GM23338 (cell line): ENCODE results near the gene FILIP1L. TPM values are rescaled to one million over a fixed set of nuclear protein-coding genes. Genes with fewer than 3 reads are reported as not detected.

Experiments used
- ATAC-seq: fragments of 200-7000 bp; cut with Tn5 transposase; 3 replicates; pipeline ENCODE4 v1.9.1; 2020
- DNase-seq: peaks from one replicate; pipeline ENCODE4 v3.0.0-alpha.2; 2015; ENCODE audit warnings: low spot score
- H2AFZ ChIP-seq: fragments of 200-600 bp; sonication (generic); 2 replicates; pipeline ENCODE4 v1.8.0; 2016; ENCODE audit warnings: antibody characterized with exemption, mild to moderate bottlenecking, moderate library complexity
- H3F3A ChIP-seq: fragments of 200-600 bp; sonication (generic); replicated peaks from 2 replicates; pipeline ENCODE4 v1.8.0; 2017; ENCODE audit warnings: antibody characterized with exemption, mixed run types, low read depth
- H3K27ac ChIP-seq: fragments of 200-600 bp; sonication (generic); 2 replicates; pipeline ENCODE4 v1.6.1; 2016; ENCODE audit warnings: low read depth
- H3K27me3 ChIP-seq: fragments of 200-600 bp; sonication (generic); 2 replicates; pipeline ENCODE4 v1.8.0; 2016; ENCODE audit warnings: mild to moderate bottlenecking, mixed run types, moderate library complexity; ENCODE audit not compliant: insufficient read depth
- H3K36me3 ChIP-seq: fragments of 200-600 bp; sonication (generic); 2 replicates; pipeline ENCODE4 v1.8.0; 2016; ENCODE audit warnings: mild to moderate bottlenecking; ENCODE audit not compliant: insufficient read depth
- H3K4me1 ChIP-seq: fragments of 200-600 bp; sonication (generic); 2 replicates; pipeline ENCODE4 v1.8.0; 2016; ENCODE audit warnings: mild to moderate bottlenecking, moderate library complexity; ENCODE audit not compliant: insufficient read depth
- H3K4me2 ChIP-seq: fragments of 200-600 bp; sonication (generic); 2 replicates; pipeline ENCODE4 v1.7.1; 2017; ENCODE audit warnings: mixed run types
- H3K4me3 ChIP-seq: fragments of 200-600 bp; sonication (generic); 2 replicates; pipeline ENCODE4 v1.6.1; 2016; ENCODE audit warnings: mixed run types
- H3K79me2 ChIP-seq: fragments of 200-600 bp; sonication (generic); replicated peaks from 2 replicates; pipeline ENCODE4 v1.8.0; 2017; ENCODE audit warnings: mild to moderate bottlenecking; ENCODE audit not compliant: insufficient read depth
- H3K9me2 ChIP-seq: fragments of 200-600 bp; sonication (generic); 2 replicates; pipeline ENCODE4 v1.8.0; 2017; ENCODE audit not compliant: insufficient read depth
- H4K20me1 ChIP-seq: fragments of 200-600 bp; sonication (generic); replicated peaks from 2 replicates; pipeline ENCODE4 v1.8.0; 2017; ENCODE audit warnings: mild to moderate bottlenecking; ENCODE audit not compliant: insufficient read depth
- H3K27ac Mint-ChIP-seq: 2 replicates; pipeline ENCODE4 v1.8.0; 2020; ENCODE audit warnings: inconsistent platforms, mild to moderate bottlenecking, moderate library complexity, mixed read lengths
- H3K27me3 Mint-ChIP-seq: 3 replicates; pipeline ENCODE4 v1.8.0; 2022; ENCODE audit warnings: low read depth, mild to moderate bottlenecking, moderate library complexity, mixed read lengths, inconsistent platforms; ENCODE audit not compliant: insufficient read depth, poor library complexity
- H3K36me3 Mint-ChIP-seq: 3 replicates; pipeline ENCODE4 v1.8.0; 2021; ENCODE audit warnings: low read depth, mild to moderate bottlenecking, inconsistent platforms, moderate library complexity, mixed read lengths
- H3K4me1 Mint-ChIP-seq: 3 replicates; pipeline ENCODE4 v1.8.0; 2020; ENCODE audit warnings: mild to moderate bottlenecking, inconsistent platforms, mixed read lengths
- H3K4me3 Mint-ChIP-seq: 3 replicates; pipeline ENCODE4 v1.8.0; 2021; ENCODE audit warnings: moderate library complexity, mild to moderate bottlenecking, inconsistent platforms, mixed read lengths
- H3K9me3 Mint-ChIP-seq: 3 replicates; pipeline ENCODE4 v1.8.0; 2020; ENCODE audit warnings: moderate library complexity, mild to moderate bottlenecking, inconsistent platforms, mixed read lengths
- EZH2 ChIP-seq: fragments of 200-600 bp; sonication (generic); IDR thresholded peaks from one replicate; pipeline ENCODE4 v1.8.0; 2017; ENCODE audit warnings: antibody characterized with exemption, mild to moderate bottlenecking, low read depth; ENCODE audit not compliant: unreplicated experiment
- EZH2phosphoT487 ChIP-seq: fragments of 200-600 bp; sonication (generic); IDR thresholded peaks from one replicate; pipeline ENCODE4 v1.8.1; 2018; ENCODE audit warnings: antibody characterized with exemption; ENCODE audit not compliant: unreplicated experiment
- NANOG ChIP-seq: IDR thresholded peaks from 2 replicates; pipeline ENCODE4 v1.6.1; 2016; ENCODE audit warnings: antibody characterized with exemption, borderline replicate concordance
- ZNF114 ChIP-seq: fragments of 250-450 bp; sonication (Bioruptor Pico); IDR thresholded peaks from 2 replicates; pipeline ENCODE4 v1.5.0; 2020; ENCODE audit warnings: mild to moderate bottlenecking, moderate library complexity
- ZNF331 ChIP-seq: fragments of 250-450 bp; sonication (Bioruptor Pico); IDR thresholded peaks from 2 replicates; pipeline ENCODE4 v1.5.0; 2020; ENCODE audit warnings: low read depth, mild to moderate bottlenecking, moderate library complexity
- polyA plus RNA-seq: library from polyadenylated mRNA; unstranded; fragments of >200 nt; fragmentation: Nextera tagmentation; extraction: Ambion mirVana; gene quantifications from 2 replicates; pipeline ENCODE4 v1.2.1, GENCODE V29; 2016
- total RNA-seq: library from RNA; depleted of rRNA; stranded (reverse); fragments of >200 nt; shearing (Covaris generic); gene quantifications from 2 replicates; pipeline ENCODE4 v1.2.3, GENCODE V29; 2014
- TF ChIP-seq, protein P1 (sequence below): IDR thresholded peaks from 2 replicates; pipeline ENCODE4 v1.6.1; 2016; ENCODE audit warnings: antibody characterized with exemption
- TF ChIP-seq, protein P2 (sequence below): IDR thresholded peaks from one replicate; pipeline ENCODE4 v1.6.1; 2018; ENCODE audit warnings: antibody characterized with exemption; ENCODE audit not compliant: unreplicated experiment
- TF ChIP-seq, protein P3 (sequence below), 2 experiments: fragments of 200-600 bp in 1 of 2; sonication (generic) in 1 of 2; conservative IDR thresholded peaks; 2 replicates each; pipeline versions ENCODE4 v1.5.1 to v1.6.1; 2016 to 2017; ENCODE audit warnings: antibody characterized with exemption in 2 of 2, low read depth in 2 of 2, mild to moderate bottlenecking in 2 of 2, moderate library complexity in 1 of 2
- TF ChIP-seq, protein P4 (sequence below): fragments of 250-450 bp; sonication (Bioruptor Pico); IDR thresholded peaks from 2 replicates; pipeline ENCODE4 v1.5.0; 2020; ENCODE audit warnings: mild to moderate bottlenecking, moderate library complexity

Gene FILIP1L
- total and polyA plus RNA-seq, 2 experiments from 2014 or later, result 1.6 TPM; not detected in 1

DNA sequence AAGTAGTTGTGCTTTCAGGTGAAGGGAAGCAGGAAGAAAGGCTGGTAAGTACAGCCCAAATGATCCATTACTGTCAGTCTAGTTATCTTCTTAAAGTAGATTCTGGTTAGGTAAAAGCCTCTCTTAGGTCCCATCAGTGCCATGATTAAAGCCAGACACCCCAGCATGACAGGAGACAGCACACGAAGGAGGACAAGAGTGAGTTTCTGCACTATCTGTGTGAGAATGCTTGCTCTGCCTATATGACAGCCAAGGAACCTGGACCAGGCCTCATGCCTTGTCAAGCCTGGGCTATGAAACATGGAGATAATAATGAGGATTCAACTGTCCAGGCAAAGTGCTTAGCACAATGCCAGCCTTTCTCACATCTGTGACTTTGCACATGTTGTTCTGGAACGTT is 13.5 kb upstream of the FILIP1L start (continued):
- TF ChIP-seq, protein P1, sequence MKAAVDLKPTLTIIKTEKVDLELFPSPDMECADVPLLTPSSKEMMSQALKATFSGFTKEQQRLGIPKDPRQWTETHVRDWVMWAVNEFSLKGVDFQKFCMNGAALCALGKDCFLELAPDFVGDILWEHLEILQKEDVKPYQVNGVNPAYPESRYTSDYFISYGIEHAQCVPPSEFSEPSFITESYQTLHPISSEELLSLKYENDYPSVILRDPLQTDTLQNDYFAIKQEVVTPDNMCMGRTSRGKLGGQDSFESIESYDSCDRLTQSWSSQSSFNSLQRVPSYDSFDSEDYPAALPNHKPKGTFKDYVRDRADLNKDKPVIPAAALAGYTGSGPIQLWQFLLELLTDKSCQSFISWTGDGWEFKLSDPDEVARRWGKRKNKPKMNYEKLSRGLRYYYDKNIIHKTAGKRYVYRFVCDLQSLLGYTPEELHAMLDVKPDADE, result no peak
- no peak for TF ChIP-seq EZH2phosphoT487
- TF ChIP-seq ZNF114, result no peak
- no peak for TF ChIP-seq NANOG
- TF ChIP-seq, protein P2, sequence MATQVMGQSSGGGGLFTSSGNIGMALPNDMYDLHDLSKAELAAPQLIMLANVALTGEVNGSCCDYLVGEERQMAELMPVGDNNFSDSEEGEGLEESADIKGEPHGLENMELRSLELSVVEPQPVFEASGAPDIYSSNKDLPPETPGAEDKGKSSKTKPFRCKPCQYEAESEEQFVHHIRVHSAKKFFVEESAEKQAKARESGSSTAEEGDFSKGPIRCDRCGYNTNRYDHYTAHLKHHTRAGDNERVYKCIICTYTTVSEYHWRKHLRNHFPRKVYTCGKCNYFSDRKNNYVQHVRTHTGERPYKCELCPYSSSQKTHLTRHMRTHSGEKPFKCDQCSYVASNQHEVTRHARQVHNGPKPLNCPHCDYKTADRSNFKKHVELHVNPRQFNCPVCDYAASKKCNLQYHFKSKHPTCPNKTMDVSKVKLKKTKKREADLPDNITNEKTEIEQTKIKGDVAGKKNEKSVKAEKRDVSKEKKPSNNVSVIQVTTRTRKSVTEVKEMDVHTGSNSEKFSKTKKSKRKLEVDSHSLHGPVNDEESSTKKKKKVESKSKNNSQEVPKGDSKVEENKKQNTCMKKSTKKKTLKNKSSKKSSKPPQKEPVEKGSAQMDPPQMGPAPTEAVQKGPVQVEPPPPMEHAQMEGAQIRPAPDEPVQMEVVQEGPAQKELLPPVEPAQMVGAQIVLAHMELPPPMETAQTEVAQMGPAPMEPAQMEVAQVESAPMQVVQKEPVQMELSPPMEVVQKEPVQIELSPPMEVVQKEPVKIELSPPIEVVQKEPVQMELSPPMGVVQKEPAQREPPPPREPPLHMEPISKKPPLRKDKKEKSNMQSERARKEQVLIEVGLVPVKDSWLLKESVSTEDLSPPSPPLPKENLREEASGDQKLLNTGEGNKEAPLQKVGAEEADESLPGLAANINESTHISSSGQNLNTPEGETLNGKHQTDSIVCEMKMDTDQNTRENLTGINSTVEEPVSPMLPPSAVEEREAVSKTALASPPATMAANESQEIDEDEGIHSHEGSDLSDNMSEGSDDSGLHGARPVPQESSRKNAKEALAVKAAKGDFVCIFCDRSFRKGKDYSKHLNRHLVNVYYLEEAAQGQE, result no peak
- no peak for TF ChIP-seq EZH2
- TF ChIP-seq, protein P3, sequence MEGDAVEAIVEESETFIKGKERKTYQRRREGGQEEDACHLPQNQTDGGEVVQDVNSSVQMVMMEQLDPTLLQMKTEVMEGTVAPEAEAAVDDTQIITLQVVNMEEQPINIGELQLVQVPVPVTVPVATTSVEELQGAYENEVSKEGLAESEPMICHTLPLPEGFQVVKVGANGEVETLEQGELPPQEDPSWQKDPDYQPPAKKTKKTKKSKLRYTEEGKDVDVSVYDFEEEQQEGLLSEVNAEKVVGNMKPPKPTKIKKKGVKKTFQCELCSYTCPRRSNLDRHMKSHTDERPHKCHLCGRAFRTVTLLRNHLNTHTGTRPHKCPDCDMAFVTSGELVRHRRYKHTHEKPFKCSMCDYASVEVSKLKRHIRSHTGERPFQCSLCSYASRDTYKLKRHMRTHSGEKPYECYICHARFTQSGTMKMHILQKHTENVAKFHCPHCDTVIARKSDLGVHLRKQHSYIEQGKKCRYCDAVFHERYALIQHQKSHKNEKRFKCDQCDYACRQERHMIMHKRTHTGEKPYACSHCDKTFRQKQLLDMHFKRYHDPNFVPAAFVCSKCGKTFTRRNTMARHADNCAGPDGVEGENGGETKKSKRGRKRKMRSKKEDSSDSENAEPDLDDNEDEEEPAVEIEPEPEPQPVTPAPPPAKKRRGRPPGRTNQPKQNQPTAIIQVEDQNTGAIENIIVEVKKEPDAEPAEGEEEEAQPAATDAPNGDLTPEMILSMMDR (conservative IDR thresholded peaks at IDR 0.05; ENCODE audit: low read depth in 2 of 2), result no peak
- TF ChIP-seq ZNF331 (CRISPR knock-in tag), result no peak

DNA sequence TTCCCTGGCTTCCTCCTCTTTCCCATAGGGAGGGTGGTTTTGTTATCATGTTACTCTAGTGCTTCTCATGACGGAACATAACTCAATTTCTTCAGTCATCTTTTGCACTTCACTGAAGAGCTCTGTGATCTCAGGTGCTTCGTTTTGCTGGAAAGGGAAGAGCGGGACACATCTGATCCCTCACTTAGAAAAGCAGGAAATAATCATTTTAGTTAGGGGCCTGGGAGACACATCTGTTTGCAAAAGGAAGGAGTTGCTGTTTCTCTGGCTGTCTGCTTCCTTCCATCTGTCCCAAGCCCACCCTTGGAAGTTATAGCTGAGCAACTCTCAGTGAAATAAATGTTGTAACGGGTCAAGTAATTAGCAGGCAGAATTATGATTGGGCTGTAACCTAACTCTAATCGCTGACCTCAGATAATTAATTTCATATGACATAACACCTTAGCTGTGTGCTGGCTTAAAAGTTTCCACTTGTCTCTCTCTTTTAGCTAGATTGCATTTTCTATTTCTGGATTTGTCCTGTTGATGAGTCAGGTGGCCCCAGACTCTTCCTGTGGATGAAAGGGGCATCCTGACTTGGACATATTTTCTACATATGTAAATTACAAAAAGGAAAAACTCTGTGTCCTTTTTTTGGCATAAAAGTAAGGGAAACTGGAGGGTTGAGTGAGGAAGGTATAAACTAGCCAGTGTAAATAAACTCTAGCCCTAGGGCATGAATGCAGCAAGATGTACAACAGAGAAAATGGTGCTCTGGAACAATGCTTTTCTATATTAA is 11.0 kb upstream of the FILIP1L start:
- Mint-ChIP-seq H3K27ac (no peak overlapping the region), H3K36me3 (no peaks in the 10 kb centered on the region), H3K4me3 (no peak overlapping the region), H3K27me3 (no peaks in the 10 kb centered on the region), H3K4me1 (peaks cover 11% of the 10 kb centered on the region), H3K9me3 (no peaks in the 10 kb centered on the region)
- Histone ChIP-seq H3K27me3 (no peaks in the 10 kb centered on the region), H3K9me2 (no peaks in the 10 kb centered on the region), H3K4me3 (no peak overlapping the region), H3K79me2 (no peaks in the 10 kb centered on the region), H3F3A (no peaks in the 10 kb centered on the region), H3K4me1 (no peaks in the 10 kb centered on the region), H4K20me1 (no peaks in the 10 kb centered on the region), H3K27ac (0 out of 2 replicates have a peak overlapping the region, but pooled peaks have one; percentile 64), H3K36me3 (no peaks in the 10 kb centered on the region), H3K4me2 (no peak overlapping the region), H2AFZ (no peak overlapping the region)
- DNase-seq (no peak), ATAC-seq (no peak)
- TF ChIP-seq, protein P4, sequence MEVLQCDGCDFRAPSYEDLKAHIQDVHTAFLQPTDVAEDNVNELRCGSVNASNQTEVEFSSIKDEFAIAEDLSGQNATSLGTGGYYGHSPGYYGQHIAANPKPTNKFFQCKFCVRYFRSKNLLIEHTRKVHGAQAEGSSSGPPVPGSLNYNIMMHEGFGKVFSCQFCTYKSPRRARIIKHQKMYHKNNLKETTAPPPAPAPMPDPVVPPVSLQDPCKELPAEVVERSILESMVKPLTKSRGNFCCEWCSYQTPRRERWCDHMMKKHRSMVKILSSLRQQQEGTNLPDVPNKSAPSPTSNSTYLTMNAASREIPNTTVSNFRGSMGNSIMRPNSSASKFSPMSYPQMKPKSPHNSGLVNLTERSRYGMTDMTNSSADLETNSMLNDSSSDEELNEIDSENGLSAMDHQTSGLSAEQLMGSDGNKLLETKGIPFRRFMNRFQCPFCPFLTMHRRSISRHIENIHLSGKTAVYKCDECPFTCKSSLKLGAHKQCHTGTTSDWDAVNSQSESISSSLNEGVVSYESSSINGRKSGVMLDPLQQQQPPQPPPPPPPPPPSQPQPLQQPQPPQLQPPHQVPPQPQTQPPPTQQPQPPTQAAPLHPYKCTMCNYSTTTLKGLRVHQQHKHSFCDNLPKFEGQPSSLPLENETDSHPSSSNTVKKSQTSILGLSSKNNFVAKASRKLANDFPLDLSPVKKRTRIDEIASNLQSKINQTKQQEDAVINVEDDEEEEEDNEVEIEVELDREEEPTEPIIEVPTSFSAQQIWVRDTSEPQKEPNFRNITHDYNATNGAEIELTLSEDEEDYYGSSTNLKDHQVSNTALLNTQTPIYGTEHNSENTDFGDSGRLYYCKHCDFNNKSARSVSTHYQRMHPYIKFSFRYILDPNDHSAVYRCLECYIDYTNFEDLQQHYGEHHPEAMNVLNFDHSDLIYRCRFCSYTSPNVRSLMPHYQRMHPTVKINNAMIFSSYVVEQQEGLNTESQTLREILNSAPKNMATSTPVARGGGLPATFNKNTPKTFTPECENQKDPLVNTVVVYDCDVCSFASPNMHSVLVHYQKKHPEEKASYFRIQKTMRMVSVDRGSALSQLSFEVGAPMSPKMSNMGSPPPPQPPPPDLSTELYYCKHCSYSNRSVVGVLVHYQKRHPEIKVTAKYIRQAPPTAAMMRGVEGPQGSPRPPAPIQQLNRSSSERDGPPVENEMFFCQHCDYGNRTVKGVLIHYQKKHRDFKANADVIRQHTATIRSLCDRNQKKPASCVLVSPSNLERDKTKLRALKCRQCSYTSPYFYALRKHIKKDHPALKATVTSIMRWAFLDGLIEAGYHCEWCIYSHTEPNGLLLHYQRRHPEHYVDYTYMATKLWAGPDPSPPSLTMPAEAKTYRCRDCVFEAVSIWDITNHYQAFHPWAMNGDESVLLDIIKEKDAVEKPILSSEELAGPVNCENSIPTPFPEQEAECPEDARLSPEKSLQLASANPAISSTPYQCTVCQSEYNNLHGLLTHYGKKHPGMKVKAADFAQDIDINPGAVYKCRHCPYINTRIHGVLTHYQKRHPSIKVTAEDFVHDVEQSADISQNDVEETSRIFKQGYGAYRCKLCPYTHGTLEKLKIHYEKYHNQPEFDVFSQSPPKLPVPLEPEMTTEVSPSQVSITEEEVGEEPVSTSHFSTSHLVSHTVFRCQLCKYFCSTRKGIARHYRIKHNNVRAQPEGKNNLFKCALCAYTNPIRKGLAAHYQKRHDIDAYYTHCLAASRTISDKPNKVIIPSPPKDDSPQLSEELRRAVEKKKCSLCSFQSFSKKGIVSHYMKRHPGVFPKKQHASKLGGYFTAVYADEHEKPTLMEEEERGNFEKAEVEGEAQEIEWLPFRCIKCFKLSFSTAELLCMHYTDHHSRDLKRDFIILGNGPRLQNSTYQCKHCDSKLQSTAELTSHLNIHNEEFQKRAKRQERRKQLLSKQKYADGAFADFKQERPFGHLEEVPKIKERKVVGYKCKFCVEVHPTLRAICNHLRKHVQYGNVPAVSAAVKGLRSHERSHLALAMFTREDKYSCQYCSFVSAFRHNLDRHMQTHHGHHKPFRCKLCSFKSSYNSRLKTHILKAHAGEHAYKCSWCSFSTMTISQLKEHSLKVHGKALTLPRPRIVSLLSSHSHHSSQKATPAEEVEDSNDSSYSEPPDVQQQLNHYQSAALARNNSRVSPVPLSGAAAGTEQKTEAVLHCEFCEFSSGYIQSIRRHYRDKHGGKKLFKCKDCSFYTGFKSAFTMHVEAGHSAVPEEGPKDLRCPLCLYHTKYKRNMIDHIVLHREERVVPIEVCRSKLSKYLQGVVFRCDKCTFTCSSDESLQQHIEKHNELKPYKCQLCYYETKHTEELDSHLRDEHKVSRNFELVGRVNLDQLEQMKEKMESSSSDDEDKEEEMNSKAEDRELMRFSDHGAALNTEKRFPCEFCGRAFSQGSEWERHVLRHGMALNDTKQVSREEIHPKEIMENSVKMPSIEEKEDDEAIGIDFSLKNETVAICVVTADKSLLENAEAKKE (CRISPR knock-in tag), result no peak
- TF ChIP-seq, protein P3 (conservative IDR thresholded peaks at IDR 0.05; ENCODE audit: low read depth in 2 of 2), result no peak
